Amygdala (tissue), 56 donors: ENCODE data around the gene OSCP1.

Source experiments
- DNase-seq, 56 donors: peaks; one replicate each; lab custom pipeline; 2025; lab: John Stamatoyannopoulos, UW

OSCP1 gene

GRCh38 chr1:36450919-36451305, 661 bp upstream of the OSCP1 start:
- no peak for DNase-seq

GRCh38 chr1:36448530-36449056, 1.7 kb downstream of the OSCP1 start:
- no peak for DNase-seq

DNA sequence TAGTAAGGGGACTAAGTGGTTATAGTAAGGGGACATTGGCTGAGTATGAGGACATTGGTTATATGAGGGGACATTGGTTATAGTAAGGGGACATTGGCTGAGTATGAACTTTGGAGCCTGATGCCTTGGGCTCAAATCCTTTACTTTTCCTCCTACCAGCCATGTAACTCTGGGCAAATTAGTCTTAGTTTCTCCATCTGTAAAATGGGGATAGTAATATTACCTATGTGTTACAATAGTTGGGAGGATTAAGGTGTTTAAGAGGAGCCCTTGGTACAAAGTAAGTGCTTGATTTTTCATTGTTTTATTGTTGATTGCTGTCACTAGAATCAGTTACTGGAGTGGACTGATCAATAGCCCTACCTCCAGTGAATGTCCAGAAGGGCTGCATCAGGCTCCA, 2.8 kb downstream of the OSCP1 start:
- no peak for DNase-seq

GRCh38 chr1:36446746-36447145, 3.5 kb downstream of the OSCP1 start:
- no peak for DNase-seq

DNA sequence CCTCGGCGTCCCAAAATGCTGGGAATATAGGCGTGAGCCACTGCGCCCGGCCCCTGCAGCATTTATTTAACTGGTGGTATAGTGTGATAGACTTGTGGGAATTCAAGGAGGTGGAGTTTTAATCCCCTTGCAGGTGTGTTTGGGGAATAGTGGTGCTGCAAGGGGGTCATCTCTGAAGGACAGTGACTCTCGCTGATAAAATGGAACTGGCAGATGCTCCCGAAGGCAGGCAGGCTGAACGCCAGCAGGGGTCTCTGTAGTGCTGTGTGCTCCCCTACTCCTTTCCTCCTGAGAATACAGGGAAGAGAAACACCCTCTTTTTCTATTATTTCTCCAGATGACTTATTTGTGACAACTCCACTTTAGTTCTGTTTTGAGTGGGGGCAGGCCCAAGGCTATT, 4.0 kb downstream of the OSCP1 start:
- DNase-seq, result peak in 2 of 56 donors; percentile 6 to 10

GRCh38 chr1:36443297-36443696, 7.0 kb downstream of the OSCP1 start:
- DNase-seq, result no peak

DNA sequence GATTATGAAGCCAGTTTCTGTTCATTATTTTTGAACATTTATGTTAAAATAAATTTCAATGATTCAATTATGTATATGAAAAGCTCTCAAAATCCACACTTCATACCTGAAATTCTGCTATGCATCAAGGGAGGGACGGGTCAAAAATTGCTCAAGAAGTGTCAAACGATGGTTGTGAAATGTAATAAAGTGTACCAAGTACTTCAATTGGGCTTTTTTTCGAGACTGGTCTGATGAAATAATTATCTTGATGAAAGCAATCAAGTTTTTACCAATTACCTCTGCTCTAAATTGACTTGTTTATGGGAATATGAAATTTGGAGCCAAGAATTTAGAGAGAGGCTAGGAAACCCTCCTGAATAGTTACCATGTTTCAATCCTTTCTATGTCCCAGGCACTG, 7.9 kb downstream of the OSCP1 start:
- no peak for DNase-seq

GRCh38 chr1:36440646-36441045, 9.6 kb downstream of the OSCP1 start:
- no peak for DNase-seq

DNA sequence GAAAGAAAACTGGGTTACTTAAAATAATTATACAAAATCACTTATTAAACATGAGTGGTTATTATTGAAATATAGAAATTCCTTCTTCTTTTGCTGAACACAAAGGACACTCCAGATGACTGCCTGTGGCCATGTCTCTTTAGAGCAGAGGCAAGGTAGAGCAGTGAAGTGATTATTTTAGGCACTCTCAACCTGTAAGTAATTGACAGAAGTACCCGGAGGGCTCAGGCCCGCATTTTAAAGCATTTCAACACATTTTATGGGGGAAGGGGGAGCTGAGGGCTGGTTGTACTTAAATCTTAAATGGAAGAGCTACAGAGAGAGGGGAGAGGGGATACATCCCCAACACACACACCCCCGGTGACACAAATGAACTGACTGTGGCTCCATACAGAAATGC, 10.2 kb downstream of the OSCP1 start:
- DNase-seq, result no peak

DNA sequence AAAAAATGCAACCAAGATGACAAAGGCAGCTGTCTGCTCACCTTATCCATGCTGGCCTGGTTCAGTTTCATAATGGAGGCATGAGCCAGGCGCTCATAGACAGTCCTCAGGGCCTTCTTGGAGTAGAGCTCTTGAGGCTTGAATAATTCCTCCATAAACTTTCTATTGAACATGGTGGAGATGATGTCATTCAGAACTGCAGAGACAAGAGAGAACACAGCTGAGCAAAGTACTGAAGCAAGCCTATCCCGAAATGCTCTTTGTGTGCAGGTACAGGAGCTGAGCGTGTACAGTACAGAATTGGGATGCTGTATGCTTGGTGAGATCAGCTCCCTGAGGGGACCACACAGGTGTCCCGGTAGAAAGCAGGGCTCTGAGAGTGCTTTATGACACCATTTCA, 11.5 kb downstream of the OSCP1 start:
- no peak for DNase-seq

DNA sequence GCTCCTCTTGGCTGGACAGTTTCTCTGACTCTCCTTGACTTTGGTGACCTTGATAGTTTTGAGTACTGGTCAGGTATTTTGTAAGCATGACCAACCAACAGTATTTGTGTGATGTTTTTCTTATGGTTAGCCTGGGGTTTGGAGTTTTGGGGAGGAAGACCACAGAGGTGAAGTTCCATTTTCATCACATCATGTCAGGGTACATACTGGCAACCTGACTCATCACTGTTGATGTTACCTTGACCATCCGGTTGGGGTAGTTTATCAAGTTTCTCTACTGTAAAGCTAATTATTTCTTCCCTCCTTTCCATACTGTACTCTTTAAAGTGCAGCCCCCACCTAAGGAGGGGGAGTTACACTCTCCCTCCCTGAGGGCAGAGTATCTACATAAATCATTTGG, 13.4 kb downstream of the OSCP1 start:
- DNase-seq, result no peak

DNA sequence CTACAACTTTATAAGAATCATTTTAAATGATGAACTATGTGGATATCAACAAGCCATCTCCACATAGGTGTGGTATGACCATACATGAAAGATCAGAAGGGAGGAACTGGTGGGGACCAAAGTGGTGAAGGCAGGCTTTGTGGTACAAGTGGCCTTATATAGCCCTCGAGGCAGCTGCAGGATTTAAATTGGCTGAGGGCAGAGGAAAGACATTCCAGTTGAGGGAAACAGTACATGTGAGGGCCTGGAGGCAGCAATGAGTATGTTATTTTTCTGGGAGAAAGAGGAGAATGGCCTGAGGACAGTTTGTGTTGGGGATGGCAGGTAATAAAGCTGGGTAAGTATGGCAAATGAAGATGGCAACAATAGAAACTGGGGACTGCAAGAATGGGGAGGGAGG, 17.1 kb downstream of the OSCP1 start:
- DNase-seq, result no peak

- no peak for DNase-seq
These were observed 17.6 kb downstream of the OSCP1 start for GRCh38 chr1:36432616-36433015.

DNA sequence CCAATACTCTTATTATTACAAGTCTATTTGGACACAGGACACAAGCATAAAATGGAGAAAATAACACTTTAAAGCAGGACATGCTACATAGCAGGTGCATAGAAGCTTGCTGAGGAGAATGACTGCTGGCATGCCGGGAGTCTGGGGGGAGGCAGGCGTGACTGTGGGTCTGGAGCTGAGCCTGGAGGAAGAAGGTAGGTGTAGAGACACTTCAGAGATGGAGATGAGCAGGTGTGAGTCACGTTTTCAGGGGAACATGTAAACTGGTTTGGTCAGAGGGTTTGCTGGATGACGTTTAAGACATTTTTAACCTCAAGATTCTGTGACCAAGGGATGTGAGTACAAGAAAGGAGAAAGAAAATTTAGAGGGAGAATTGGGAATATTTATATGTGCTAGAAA, 24.5 kb downstream of the OSCP1 start:
- DNase-seq, result no peak

DNA sequence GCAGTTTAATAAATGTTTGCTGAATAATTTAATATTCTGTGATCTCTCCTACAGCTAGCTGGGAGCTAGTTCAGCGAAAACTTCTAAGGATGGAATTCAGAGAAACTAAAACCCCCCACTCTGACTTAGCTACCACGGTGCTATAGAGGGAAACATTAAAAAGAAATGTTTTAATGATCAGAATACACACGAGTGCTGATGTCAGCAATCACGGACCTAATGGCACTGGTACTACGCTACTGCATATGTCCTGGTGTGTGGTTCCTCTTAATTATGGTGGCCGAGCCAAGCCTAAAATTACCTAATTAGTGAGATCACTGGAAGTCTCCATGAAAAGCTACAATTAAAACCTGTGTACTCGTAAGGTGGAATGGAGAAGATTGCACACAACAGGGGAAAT, 28.6 kb downstream of the OSCP1 start:
- no peak for DNase-seq

- DNase-seq, result peak in 55 of 56 donors; percentile 10 to 93 (median 70)
These were observed 29.4 kb downstream of the OSCP1 start for GRCh38 chr1:36420836-36421317.

DNA sequence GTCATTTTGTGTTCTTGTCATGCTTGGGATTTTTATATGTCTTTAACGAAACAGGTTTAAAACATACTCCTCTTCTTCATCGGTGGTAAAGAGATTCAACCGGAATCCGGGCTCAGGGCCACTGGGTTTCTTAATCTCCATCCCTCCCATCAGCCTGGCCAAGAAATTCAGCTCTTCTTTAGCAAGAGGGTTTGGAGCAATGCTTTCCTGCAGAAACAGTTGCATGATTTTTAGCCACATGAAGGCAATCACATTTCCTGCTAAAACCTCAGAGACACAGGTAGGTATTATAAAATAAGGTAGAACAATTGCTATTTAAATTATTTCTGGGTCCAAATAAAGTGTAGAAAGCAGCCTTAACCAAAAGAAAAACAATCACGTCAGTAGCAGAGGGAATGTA, 29.8 kb downstream of the OSCP1 start:
- DNase-seq, result no peak

GRCh38 chr1:36419569-36419968, 30.7 kb downstream of the OSCP1 start:
- DNase-seq, result no peak

DNA sequence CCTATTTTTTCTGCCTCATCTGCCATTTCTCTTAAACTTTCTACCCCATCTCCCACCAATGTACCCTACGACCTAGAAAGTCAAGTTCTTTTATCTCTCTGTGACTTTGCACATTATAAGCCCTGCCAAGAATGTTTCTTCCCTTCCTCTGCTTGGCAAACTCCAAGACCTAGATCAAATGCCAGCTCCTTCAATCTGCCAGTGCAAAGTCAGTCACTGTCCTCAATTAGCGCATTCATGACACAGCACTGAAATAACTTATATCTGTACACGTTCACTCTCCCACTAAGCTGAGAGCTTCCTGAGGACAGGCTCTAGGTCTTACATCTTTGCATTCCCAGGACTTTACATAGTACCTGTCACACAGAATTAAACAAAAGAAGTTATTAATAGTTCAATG, 31.1 kb downstream of the OSCP1 start:
- DNase-seq, result no peak

GRCh38 chr1:36417931-36418330, 32.3 kb downstream of the OSCP1 start:
- no peak for DNase-seq

DNA sequence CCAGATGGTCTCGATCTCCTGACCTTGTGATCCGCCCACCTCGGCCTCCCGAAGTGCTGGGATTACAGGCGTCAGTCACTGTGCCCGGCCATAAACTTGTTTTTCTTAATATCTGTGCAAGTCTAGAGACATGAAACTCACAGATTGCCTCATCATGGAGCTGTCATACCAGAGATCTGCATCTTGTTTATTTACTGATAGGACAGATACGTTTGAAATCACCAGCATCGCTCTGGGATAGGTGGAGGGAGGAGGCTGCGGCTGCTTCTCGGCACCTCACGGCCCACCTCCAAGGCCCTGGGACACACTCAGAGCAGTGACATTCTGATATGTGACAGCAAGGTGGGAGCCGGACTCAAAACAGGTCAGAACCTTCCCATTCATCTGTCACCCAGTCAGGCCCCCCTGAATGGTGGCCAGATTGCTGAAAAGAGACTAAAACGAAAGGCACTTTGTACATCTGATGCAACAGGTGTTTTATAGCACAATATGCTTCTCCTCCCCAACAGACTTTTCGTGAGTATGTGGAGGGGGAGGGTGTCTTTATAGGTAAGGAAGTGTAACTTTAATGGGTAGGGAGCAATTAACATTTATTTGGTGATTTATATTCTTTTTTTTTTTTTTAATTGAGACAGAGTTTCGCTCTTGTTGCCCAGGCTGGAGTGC, 34.5 kb downstream of the OSCP1 start:
- no peak for DNase-seq

- no peak for DNase-seq
These were observed 35.9 kb downstream of the OSCP1 start for GRCh38 chr1:36414384-36414783.
